K562 (cell line): ENCODE results near the gene ORC1. TPM values are rescaled to one million over a fixed set of nuclear protein-coding genes. Genes with fewer than 3 reads are reported as not detected.

Experiments used
- CCNT2 ChIP-seq: IDR thresholded peaks from 2 replicates; pipeline ENCODE4 v1.6.1; 2011; ENCODE audit warnings: borderline replicate concordance, low read depth, mild to moderate bottlenecking, moderate library complexity, mixed read lengths, low read length; ENCODE audit not compliant: insufficient read length; ENCODE audit errors: extremely low read depth
- CTCF ChIP-seq, 3 experiments: IDR thresholded peaks in 2 of 3; conservative IDR thresholded peaks in 1 of 3; 2 replicates each; pipeline ENCODE4 v1.5.1; 2011 to 2012; ENCODE audit warnings: low read length in 3 of 3, mild to moderate bottlenecking in 3 of 3, control low read depth in 2 of 3, improper control_type of control experiment in 1 of 3, inconsistent platforms in 1 of 3, low read depth in 1 of 3, mixed read lengths in 1 of 3, moderate library complexity in 1 of 3; ENCODE audit not compliant: insufficient read depth in 2 of 3
- FOXJ2 ChIP-seq: fragments of 200-800 bp; sonication (Bioruptor generic); IDR thresholded peaks from 2 replicates; pipeline ENCODE4 v1.6.1; 2016; ENCODE audit warnings: missing genetic modification characterization, missing compliant biosample characterization
- HMG20A ChIP-seq: fragments of 450-650 bp; formaldehyde crosslinking; conservative IDR thresholded peaks from 2 replicates; pipeline ENCODE4 v1.4.0; 2020; ENCODE audit warnings: mild to moderate bottlenecking, mixed read lengths
- RAD21 ChIP-seq, 2 experiments: fragments of 250-450 bp in 1 of 2; fragments of 450-650 bp in 1 of 2; sonication (Bioruptor Pico) in 1 of 2; formaldehyde crosslinking in 1 of 2; IDR thresholded peaks in 1 of 2; conservative IDR thresholded peaks in 1 of 2; 2 replicates each; pipeline versions ENCODE4 v1.4.0 to v1.8.0; 2020 to 2022; ENCODE audit warnings: mild to moderate bottlenecking in 2 of 2, moderate library complexity in 1 of 2
- SPI1 ChIP-seq: IDR thresholded peaks from 2 replicates; pipeline ENCODE4 v1.6.1; 2011; ENCODE audit warnings: low read depth, low read length, control low read depth, borderline replicate concordance
- ZFX ChIP-seq: sonication (generic); formaldehyde crosslinking; IDR thresholded peaks from 2 replicates; pipeline ENCODE4 v1.8.0; 2022; ENCODE audit warnings: mild to moderate bottlenecking, missing genetic modification reagents, moderate library complexity
- ZNF431 ChIP-seq: sonication (generic); formaldehyde crosslinking; IDR thresholded peaks from 2 replicates; pipeline ENCODE4 v1.8.0; 2022; ENCODE audit warnings: mild to moderate bottlenecking, missing genetic modification reagents
- ZNF551 ChIP-seq: fragments of 250-450 bp; sonication (Bioruptor Pico); IDR thresholded peaks from 2 replicates; pipeline ENCODE4 v1.5.0; 2021; ENCODE audit warnings: mild to moderate bottlenecking, moderate library complexity
- polyA plus RNA-seq, 8 experiments: library from polyadenylated mRNA; depleted of rRNA in 4 of 8; stranded (reverse) in 5 of 8; unstranded in 3 of 8; fragments of >200 nt; fragmentation: Nextera tagmentation in 2 of 8; fragmentation: Illumina TruSeq in 1 of 8; extraction: Ambion mirVana in 2 of 8; extraction: Trizol in 1 of 8; gene quantifications; 2 replicates each; pipeline versions ENCODE4 v1.2.1 to v1.2.3, GENCODE V29; 2011 to 2014; ENCODE audit warnings: inconsistent platforms in 1 of 8, missing spikeins in 1 of 8
- total RNA-seq, 7 experiments: library from RNA; depleted of rRNA in 6 of 7; stranded (reverse); fragments of >200 nt in 6 of 7; fragmentation: Illumina TruSeq in 2 of 7; extraction: Trizol in 2 of 7; gene quantifications; 2 replicates each; pipeline versions ENCODE4 v1.2.1 to v1.2.3, GENCODE V29; 2011 to 2021; ENCODE audit warnings: low replicate concordance in 1 of 7
- TF ChIP-seq, protein P1 (sequence below), 2 experiments: fragments of 450-650 bp; formaldehyde crosslinking in 1 of 2; IDR thresholded peaks; 2 replicates each; pipeline versions ENCODE4 v1.4.0 to v1.6.1; 2014 to 2020; ENCODE audit warnings: mild to moderate bottlenecking in 2 of 2, borderline replicate concordance in 1 of 2, low read depth in 1 of 2

The ORC1 gene
- total and polyA plus RNA-seq, 9 of the 15 experiments (the other 6 are each of a cell fraction or from before 2014, with no cell fraction given): 26.4 to 91.6 (median 69.7) TPM

DNA sequence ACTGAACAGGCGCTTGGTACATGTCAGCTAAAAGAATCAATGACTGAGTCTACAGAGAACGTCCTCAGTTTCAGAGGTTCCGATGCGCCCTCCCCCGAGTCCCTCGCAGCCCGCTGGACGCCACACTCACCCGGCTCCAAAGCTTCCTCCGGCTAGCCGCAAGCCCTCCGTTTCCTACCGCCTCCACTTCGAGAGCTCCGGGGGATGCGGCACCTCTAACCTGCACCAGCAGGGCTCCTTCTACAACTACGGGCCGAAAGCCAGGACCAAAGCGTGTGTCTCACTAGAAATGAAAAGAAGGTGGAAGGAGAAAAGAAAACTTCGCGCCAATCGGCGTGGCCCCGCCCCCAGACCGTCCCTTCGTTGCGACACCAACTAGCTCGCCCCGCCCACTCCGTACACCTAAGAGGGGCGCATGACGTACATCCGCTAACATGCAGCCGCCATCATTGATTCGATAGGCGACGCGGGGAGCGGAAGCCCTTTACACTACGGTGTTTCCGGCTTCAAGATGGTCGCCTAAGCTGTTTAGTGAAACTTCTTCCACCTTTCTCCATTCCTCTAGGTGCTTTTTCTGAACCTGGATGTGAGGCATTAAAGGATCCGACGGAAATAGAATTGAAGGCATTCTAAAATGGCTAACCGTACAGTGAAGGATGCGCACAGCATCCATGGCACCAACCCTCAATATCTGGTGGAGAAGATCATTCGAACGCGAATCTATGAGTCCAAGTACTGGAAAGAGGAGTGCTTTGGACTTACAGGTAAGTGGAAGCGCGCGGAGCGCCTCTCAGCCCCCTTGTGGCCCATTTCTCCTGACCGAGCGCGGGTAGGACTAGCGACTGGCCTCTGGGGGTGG, at the start of gene ORC1, which contains the start of gene PRPF38A (continued):
- TF ChIP-seq ZNF431: peak; percentile 27; the same call in 1 of the 2 replicates
- no peak for TF ChIP-seq HMG20A (CRISPR knock-in tag)
- TF ChIP-seq RAD21 (CRISPR knock-in tag; conservative IDR thresholded peaks at IDR 0.05 in 1 of 2, IDR thresholded peaks at IDR 0.05 in 1 of 2): peak in 1 of 2 experiments; percentile 69; a peak in 2 of 4 replicates
- TF ChIP-seq, protein P1, sequence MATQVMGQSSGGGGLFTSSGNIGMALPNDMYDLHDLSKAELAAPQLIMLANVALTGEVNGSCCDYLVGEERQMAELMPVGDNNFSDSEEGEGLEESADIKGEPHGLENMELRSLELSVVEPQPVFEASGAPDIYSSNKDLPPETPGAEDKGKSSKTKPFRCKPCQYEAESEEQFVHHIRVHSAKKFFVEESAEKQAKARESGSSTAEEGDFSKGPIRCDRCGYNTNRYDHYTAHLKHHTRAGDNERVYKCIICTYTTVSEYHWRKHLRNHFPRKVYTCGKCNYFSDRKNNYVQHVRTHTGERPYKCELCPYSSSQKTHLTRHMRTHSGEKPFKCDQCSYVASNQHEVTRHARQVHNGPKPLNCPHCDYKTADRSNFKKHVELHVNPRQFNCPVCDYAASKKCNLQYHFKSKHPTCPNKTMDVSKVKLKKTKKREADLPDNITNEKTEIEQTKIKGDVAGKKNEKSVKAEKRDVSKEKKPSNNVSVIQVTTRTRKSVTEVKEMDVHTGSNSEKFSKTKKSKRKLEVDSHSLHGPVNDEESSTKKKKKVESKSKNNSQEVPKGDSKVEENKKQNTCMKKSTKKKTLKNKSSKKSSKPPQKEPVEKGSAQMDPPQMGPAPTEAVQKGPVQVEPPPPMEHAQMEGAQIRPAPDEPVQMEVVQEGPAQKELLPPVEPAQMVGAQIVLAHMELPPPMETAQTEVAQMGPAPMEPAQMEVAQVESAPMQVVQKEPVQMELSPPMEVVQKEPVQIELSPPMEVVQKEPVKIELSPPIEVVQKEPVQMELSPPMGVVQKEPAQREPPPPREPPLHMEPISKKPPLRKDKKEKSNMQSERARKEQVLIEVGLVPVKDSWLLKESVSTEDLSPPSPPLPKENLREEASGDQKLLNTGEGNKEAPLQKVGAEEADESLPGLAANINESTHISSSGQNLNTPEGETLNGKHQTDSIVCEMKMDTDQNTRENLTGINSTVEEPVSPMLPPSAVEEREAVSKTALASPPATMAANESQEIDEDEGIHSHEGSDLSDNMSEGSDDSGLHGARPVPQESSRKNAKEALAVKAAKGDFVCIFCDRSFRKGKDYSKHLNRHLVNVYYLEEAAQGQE (IDR thresholded peaks at IDR 0.05; ENCODE audit: borderline replicate concordance): peak; percentile 45; the same call in 1 of the 2 replicates
- TF ChIP-seq, protein P1 (CRISPR knock-in tag; IDR thresholded peaks at IDR 0.05; ENCODE audit: low read depth): no peak
- peak; percentile 43; the same call in 1 of the 2 replicates for TF ChIP-seq SPI1
- TF ChIP-seq ZFX (CRISPR knock-in tag): peak; percentile 59
- no peak for TF ChIP-seq ZNF551 (CRISPR knock-in tag)
- TF ChIP-seq FOXJ2: peak; percentile 65
- peak; percentile 90 to 99 (median 95) for TF ChIP-seq CTCF (IDR thresholded peaks at IDR 0.05 in 2 of 3, conservative IDR thresholded peaks at IDR 0.05 in 1 of 3; ENCODE audit: insufficient read depth in 2 of 3, low read depth in 1 of 3, low read length in 3 of 3)
- peak; percentile 56 for TF ChIP-seq CCNT2
